ENCODE results near the gene TADA2A. TPM values are rescaled to one million over a fixed set of nuclear protein-coding genes. Genes with fewer than 3 reads are reported as not detected.
"Not testable (repeated sequence)": the region's sequence is repeated elsewhere in the genome, so short reads cannot be mapped to it uniquely, and the experiment has no call there.

Gene TADA2A
- total RNA-seq, 5 donors from 2014 or later (not counting 1 experiment from before 2014, with no cell fraction given) = 14.5 to 27.3 (median 21.9) TPM

GRCh38 chr17:37440424-37440823, 33.7 kb downstream of the TADA2A start:
- no peak overlapping the region for H3K4me3 Mint-ChIP-seq
- DNase-seq (no peak), ATAC-seq (replicated peaks in 1 of 4) (no peak)
- no peaks in the 10 kb centered on the region for H3K4me1 ChIP-seq (ENCODE audit: control insufficient read depth in 1 of 2, extremely low read depth in 1 of 2, insufficient read depth in 2 of 2, low read length in 2 of 2)
- no peak overlapping the region for H3K27ac Mint-ChIP-seq
- H3K27ac ChIP-seq (ENCODE audit: low read length) = no peak overlapping the region
- no peaks in the 10 kb centered on the region for H3K9me3 ChIP-seq
- peaks cover 46% of the 10 kb centered on the region for H3K36me3 Mint-ChIP-seq
- H3K9me3 Mint-ChIP-seq = no peaks in the 10 kb centered on the region
- ChIA-PET CTCF (interaction anchor here in 1 of 2 donors (0.6 kb wide), 1 partner anchor 62 kb away, joined by 3 read pairs; no protein-coding TSS in a partner anchor), POLR2A (no interaction called here)
- no peaks in the 10 kb centered on the region for H3K27me3 Mint-ChIP-seq
- peaks cover 0 to 55% of the 10 kb centered on the region in 2 donors for H3K36me3 ChIP-seq (ENCODE audit: control insufficient read depth in 2 of 2, extremely low read depth in 1 of 2, insufficient read depth in 1 of 2, low read length in 1 of 2)
- peaks cover 0 to 3% (median 0%) of the 10 kb centered on the region in 3 donors for H3K4me1 Mint-ChIP-seq
- no peak overlapping the region for H3K4me3 ChIP-seq (ENCODE audit: control insufficient read depth in 1 of 2, extremely low read depth in 1 of 2, low read length in 1 of 2)
- WGBS (ENCODE audit: insufficient coverage) = 100% methylated on average over 2 of the region's 2 CpGs
- H3K27me3 ChIP-seq (replicated peaks in 1 of 2; ENCODE audit: control insufficient read depth in 2 of 2, extremely low read depth in 1 of 2, insufficient read depth in 2 of 2, low read length in 1 of 2) = no peaks in the 10 kb centered on the region

DNA sequence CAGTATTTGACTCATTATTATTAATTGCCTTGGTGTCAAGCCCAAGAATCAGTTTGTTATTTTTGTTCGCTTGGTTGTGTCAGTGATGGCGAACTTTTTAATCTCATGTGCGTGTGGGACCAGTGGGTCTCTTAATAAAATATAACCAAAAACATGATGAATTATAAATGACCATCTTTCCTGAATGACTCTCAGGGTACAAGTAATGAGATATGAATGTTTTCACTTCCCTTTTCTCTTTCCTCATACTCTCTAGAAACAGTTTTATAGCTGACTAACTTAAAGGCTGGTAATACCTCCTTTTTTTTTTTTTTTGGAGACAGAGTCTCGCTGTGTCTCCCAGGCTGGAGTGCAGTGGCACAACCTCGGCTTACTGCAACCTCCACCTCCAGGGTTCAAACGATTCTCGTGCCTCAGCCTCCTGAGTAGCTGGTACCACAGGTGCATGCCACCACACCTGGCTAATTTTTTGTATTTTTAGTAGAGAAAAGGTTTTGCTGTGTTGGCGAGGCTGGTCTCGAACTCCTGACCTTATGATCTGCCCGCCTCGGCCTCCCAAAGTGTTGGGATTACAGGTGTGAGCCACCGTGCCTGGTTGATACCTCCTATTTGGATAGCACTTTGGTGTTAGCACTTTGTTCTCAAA, 34.8 kb downstream of the TADA2A start:
- H3K27me3 Mint-ChIP-seq; H3K9me3 ChIP-seq; H3K27ac Mint-ChIP-seq; H3K27me3 ChIP-seq (replicated peaks in 1 of 2; ENCODE audit: control insufficient read depth in 2 of 2, extremely low read depth in 1 of 2, insufficient read depth in 2 of 2, low read length in 1 of 2); DNase-seq; H3K9me3 Mint-ChIP-seq; H3K4me1 Mint-ChIP-seq; H3K27ac ChIP-seq (ENCODE audit: low read length); POLR2A ChIA-PET; H3K4me3 ChIP-seq (ENCODE audit: control insufficient read depth in 1 of 2, extremely low read depth in 1 of 2, low read length in 1 of 2); ATAC-seq (replicated peaks in 1 of 4); H3K4me3 Mint-ChIP-seq; H3K4me1 ChIP-seq (ENCODE audit: control insufficient read depth in 1 of 2, extremely low read depth in 1 of 2, insufficient read depth in 2 of 2, low read length in 2 of 2): not testable (repeated sequence)
- peaks cover 47% of the 10 kb centered on the region for H3K36me3 Mint-ChIP-seq
- peaks cover 0 to 57% of the 10 kb centered on the region in 2 donors for H3K36me3 ChIP-seq (ENCODE audit: control insufficient read depth in 2 of 2, extremely low read depth in 1 of 2, insufficient read depth in 1 of 2, low read length in 1 of 2)
- CTCF ChIA-PET = interaction anchor here (0.6 to 0.7 kb wide), 5 partner anchors 9 to 1865 kb away, joined by 4 to 5 read pairs (median 4); no protein-coding TSS in a partner anchor
- 97% methylated on average over 5 of the region's 12 CpGs for WGBS (ENCODE audit: insufficient coverage)

DNA sequence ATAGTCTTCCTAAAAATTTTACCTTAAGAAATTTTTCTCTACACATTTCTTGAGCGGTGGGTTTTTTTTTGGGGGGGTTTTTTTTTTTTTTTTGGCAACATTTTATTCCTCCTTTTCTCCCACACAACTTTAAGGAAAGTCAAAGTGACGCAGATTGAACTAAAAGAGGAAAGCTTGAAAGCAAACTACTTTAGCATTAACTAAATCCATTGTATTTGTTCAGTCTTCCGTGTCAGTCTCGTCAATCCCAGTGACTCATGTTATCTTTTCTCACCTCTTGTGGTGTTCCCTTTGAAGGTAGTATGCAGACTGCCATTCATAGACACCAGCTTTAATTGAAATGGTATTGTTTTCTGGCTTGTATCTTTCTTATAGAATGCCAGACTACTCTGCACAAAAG, 39.3 kb downstream of the TADA2A start:
- peaks cover 53% of the 10 kb centered on the region for H3K36me3 Mint-ChIP-seq
- DNase-seq (no peak), ATAC-seq (replicated peaks in 1 of 4) (no peak)
- no peaks in the 10 kb centered on the region for H3K9me3 ChIP-seq
- ChIA-PET POLR2A (interaction anchor here in 1 of 2 donors (0.7 kb wide), 1 partner anchor 900 kb away, joined by 14 read pairs; no protein-coding TSS in a partner anchor), CTCF (no interaction called here)
- H3K9me3 Mint-ChIP-seq = no peaks in the 10 kb centered on the region
- H3K4me3 ChIP-seq (ENCODE audit: control insufficient read depth in 1 of 2, extremely low read depth in 1 of 2, low read length in 1 of 2) = no peak overlapping the region
- no peaks in the 10 kb centered on the region for H3K4me1 ChIP-seq (ENCODE audit: control insufficient read depth in 1 of 2, extremely low read depth in 1 of 2, insufficient read depth in 2 of 2, low read length in 2 of 2)
- H3K36me3 ChIP-seq (ENCODE audit: control insufficient read depth in 2 of 2, extremely low read depth in 1 of 2, insufficient read depth in 1 of 2, low read length in 1 of 2) = peaks cover 0 to 56% of the 10 kb centered on the region in 2 donors
- H3K27ac Mint-ChIP-seq = no peak overlapping the region
- WGBS (ENCODE audit: insufficient coverage) = no CpG with 5 or more reads among the region's 4 CpGs
- H3K4me1 Mint-ChIP-seq = no peaks in the 10 kb centered on the region
- no peaks in the 10 kb centered on the region for H3K27me3 Mint-ChIP-seq
- no peak overlapping the region for H3K27ac ChIP-seq (ENCODE audit: low read length)
- no peak overlapping the region for H3K4me3 Mint-ChIP-seq
- H3K27me3 ChIP-seq (replicated peaks in 1 of 2; ENCODE audit: control insufficient read depth in 2 of 2, extremely low read depth in 1 of 2, insufficient read depth in 2 of 2, low read length in 1 of 2) = no peaks in the 10 kb centered on the region

GRCh38 chr17:37447641-37448040, 41.0 kb downstream of the TADA2A start:
- POLR2A ChIA-PET = no interaction called here
- H3K36me3 Mint-ChIP-seq = peaks cover 50% of the 10 kb centered on the region
- H3K27ac Mint-ChIP-seq = peak overlapping the region in 1 of 2 donors; percentile 23

GRCh38 chr17:37450112-37450511, 43.4 kb downstream of the TADA2A start:
- peaks cover 39% of the 10 kb centered on the region for H3K36me3 Mint-ChIP-seq
- no peak for ATAC-seq (replicated peaks in 1 of 4)
- H3K27ac Mint-ChIP-seq = no peak overlapping the region
- no peak for DNase-seq
- no peaks in the 10 kb centered on the region for H3K27me3 Mint-ChIP-seq
- no peaks in the 10 kb centered on the region for H3K9me3 Mint-ChIP-seq
- Histone ChIP-seq H3K36me3 (ENCODE audit: control insufficient read depth in 2 of 2, extremely low read depth in 1 of 2, insufficient read depth in 1 of 2, low read length in 1 of 2) (peaks cover 0 to 36% of the 10 kb centered on the region in 2 donors), H3K4me3 (ENCODE audit: control insufficient read depth in 1 of 2, extremely low read depth in 1 of 2, low read length in 1 of 2) (no peak overlapping the region), H3K27me3 (replicated peaks in 1 of 2; ENCODE audit: control insufficient read depth in 2 of 2, extremely low read depth in 1 of 2, insufficient read depth in 2 of 2, low read length in 1 of 2) (no peaks in the 10 kb centered on the region), H3K27ac (ENCODE audit: low read length) (no peak overlapping the region), H3K9me3 (no peaks in the 10 kb centered on the region), H3K4me1 (ENCODE audit: control insufficient read depth in 1 of 2, extremely low read depth in 1 of 2, insufficient read depth in 2 of 2, low read length in 2 of 2) (no peaks in the 10 kb centered on the region)
- no peak overlapping the region for H3K4me3 Mint-ChIP-seq
- ChIA-PET POLR2A (no interaction called here), CTCF (interaction anchor here in 1 of 2 donors (0.5 to 0.7 kb wide), 2 partner anchors 8 to 25 kb away, joined by 4 read pairs; no protein-coding TSS in a partner anchor)
- H3K4me1 Mint-ChIP-seq = no peaks in the 10 kb centered on the region
- WGBS (ENCODE audit: insufficient coverage) = 100% methylated on average over 6 of the region's 6 CpGs

More at GRCh38 chr17:37447641-37448040, 41.0 kb downstream of the TADA2A start:
- Histone ChIP-seq H3K4me1 (ENCODE audit: control insufficient read depth in 1 of 2, extremely low read depth in 1 of 2, insufficient read depth in 2 of 2, low read length in 2 of 2) (no peaks in the 10 kb centered on the region), H3K27ac (ENCODE audit: low read length) (no peak overlapping the region), H3K27me3 (replicated peaks in 1 of 2; ENCODE audit: control insufficient read depth in 2 of 2, extremely low read depth in 1 of 2, insufficient read depth in 2 of 2, low read length in 1 of 2) (no peaks in the 10 kb centered on the region), H3K36me3 (ENCODE audit: control insufficient read depth in 2 of 2, extremely low read depth in 1 of 2, insufficient read depth in 1 of 2, low read length in 1 of 2) (peaks cover 0 to 44% of the 10 kb centered on the region in 2 donors), H3K9me3 (no peaks in the 10 kb centered on the region), H3K4me3 (ENCODE audit: control insufficient read depth in 1 of 2, extremely low read depth in 1 of 2, low read length in 1 of 2) (no peak overlapping the region)
- CTCF ChIA-PET = no interaction called here
- ATAC-seq (replicated peaks in 1 of 4) (no peak), DNase-seq (no peak)
- no peaks in the 10 kb centered on the region for H3K27me3 Mint-ChIP-seq
- no peaks in the 10 kb centered on the region for H3K9me3 Mint-ChIP-seq
- WGBS (ENCODE audit: insufficient coverage) = 100% methylated on average over 1 of the region's 1 CpG
- H3K4me1 Mint-ChIP-seq = no peaks in the 10 kb centered on the region
- H3K4me3 Mint-ChIP-seq = no peak overlapping the region

GRCh38 chr17:37457801-37458200, 51.1 kb downstream of the TADA2A start:
- H3K27me3 ChIP-seq (replicated peaks in 1 of 2; ENCODE audit: control insufficient read depth in 2 of 2, extremely low read depth in 1 of 2, insufficient read depth in 2 of 2, low read length in 1 of 2); ATAC-seq (replicated peaks in 1 of 4); H3K36me3 ChIP-seq (ENCODE audit: control insufficient read depth in 2 of 2, extremely low read depth in 1 of 2, insufficient read depth in 1 of 2, low read length in 1 of 2); H3K27me3 Mint-ChIP-seq; H3K9me3 ChIP-seq; H3K9me3 Mint-ChIP-seq; H3K4me3 ChIP-seq (ENCODE audit: control insufficient read depth in 1 of 2, extremely low read depth in 1 of 2, low read length in 1 of 2); H3K4me1 Mint-ChIP-seq; H3K4me3 Mint-ChIP-seq; DNase-seq; H3K27ac Mint-ChIP-seq; POLR2A ChIA-PET; CTCF ChIA-PET; H3K4me1 ChIP-seq (ENCODE audit: control insufficient read depth in 1 of 2, extremely low read depth in 1 of 2, insufficient read depth in 2 of 2, low read length in 2 of 2); H3K27ac ChIP-seq (ENCODE audit: low read length): not testable (repeated sequence)
- no CpG with 5 or more reads among the region's 3 CpGs for WGBS (ENCODE audit: insufficient coverage)
- peaks cover 20% of the 10 kb centered on the region for H3K36me3 Mint-ChIP-seq

All from T-cell (primary cell).